Mesothelial cell of epicardium (in vitro differentiated cells): ENCODE measurements around the gene PLCB1. TPM values are rescaled to one million over a fixed set of nuclear protein-coding genes. Genes with fewer than 3 reads are reported as not detected.

ENCODE experiments used
- DNase-seq, 2 experiments: peaks; one replicate each; pipeline ENCODE4 v3.0.0; 2021; ENCODE audit warnings: low spot score in 2 of 2; ENCODE audit not compliant: unreplicated experiment in 2 of 2
- H3K27ac Mint-ChIP-seq: 2 replicates; pipeline ENCODE4 v1.8.0; 2021; ENCODE audit warnings: mixed read lengths
- H3K27me3 Mint-ChIP-seq: 2 replicates; pipeline ENCODE4 v1.8.0; 2021; ENCODE audit warnings: low read depth, mixed read lengths
- H3K36me3 Mint-ChIP-seq: 2 replicates; pipeline ENCODE4 v1.8.0; 2021; ENCODE audit warnings: mixed read lengths
- H3K4me1 Mint-ChIP-seq: 2 replicates; pipeline ENCODE4 v1.8.0; 2021; ENCODE audit warnings: mixed read lengths
- H3K4me3 Mint-ChIP-seq: 2 replicates; pipeline ENCODE4 v1.8.0; 2021; ENCODE audit warnings: mild to moderate bottlenecking, moderate library complexity, mixed read lengths
- H3K9me3 Mint-ChIP-seq: 2 replicates; pipeline ENCODE4 v1.8.0; 2021; ENCODE audit warnings: mixed read lengths
- CTCF ChIP-seq: fragments of 200-600 bp; sonication (generic); IDR thresholded peaks from one replicate; pipeline ENCODE4 v1.5.0; 2021; ENCODE audit warnings: antibody characterized with exemption; ENCODE audit not compliant: unreplicated experiment
- total RNA-seq: library from RNA; stranded (reverse); gene quantifications from 3 replicates; pipeline ENCODE4 v1.2.1, GENCODE V29; 2021

Gene PLCB1
- total RNA-seq, 1 donor from 2014 or later: 41.5 TPM

- Mint-ChIP-seq H3K4me1 (no peaks in the 10 kb centered on the region), H3K36me3 (no peaks in the 10 kb centered on the region), H3K27me3 (no peaks in the 10 kb centered on the region), H3K27ac (no peak overlapping the region), H3K4me3 (no peak overlapping the region), H3K9me3 (peaks cover 15% of the 10 kb centered on the region)
- DNase-seq: no peak
- TF ChIP-seq CTCF: no peak
Measured at GRCh38 chr20:8912731-8913130, 780.7 kb downstream of the PLCB1 start.

- Mint-ChIP-seq H3K27me3 (peaks cover 3% of the 10 kb centered on the region), H3K9me3 (peaks cover 15% of the 10 kb centered on the region), H3K27ac (no peak overlapping the region), H3K4me3 (no peak overlapping the region), H3K36me3 (no peaks in the 10 kb centered on the region), H3K4me1 (no peaks in the 10 kb centered on the region)
- TF ChIP-seq CTCF: no peak
- DNase-seq: no peak
Measured at GRCh38 chr20:8913456-8913855, 781.4 kb downstream of the PLCB1 start.

GRCh38 chr20:8914421-8914820 lies 782.4 kb downstream of the PLCB1 start:
- Mint-ChIP-seq H3K4me1 (no peaks in the 10 kb centered on the region), H3K27ac (no peak overlapping the region), H3K36me3 (no peaks in the 10 kb centered on the region), H3K27me3 (peaks cover 4% of the 10 kb centered on the region), H3K9me3 (peaks cover 15% of the 10 kb centered on the region), H3K4me3 (no peak overlapping the region)
- no peak for TF ChIP-seq CTCF
- no peak for DNase-seq

- DNase-seq: no peak
- TF ChIP-seq CTCF: no peak
- Mint-ChIP-seq H3K36me3 (no peaks in the 10 kb centered on the region), H3K27ac (no peak overlapping the region), H3K4me1 (no peaks in the 10 kb centered on the region), H3K9me3 (peaks cover 17% of the 10 kb centered on the region), H3K27me3 (peaks cover 4% of the 10 kb centered on the region), H3K4me3 (no peak overlapping the region)
Measured at GRCh38 chr20:8917084-8917483, 785.0 kb downstream of the PLCB1 start.

GRCh38 chr20:8918145-8918544 lies 786.1 kb downstream of the PLCB1 start:
- H3K27ac Mint-ChIP-seq: no peak overlapping the region
- DNase-seq: no peak
- H3K4me1 Mint-ChIP-seq: no peaks in the 10 kb centered on the region
- peaks cover 4% of the 10 kb centered on the region for H3K27me3 Mint-ChIP-seq
- H3K36me3 Mint-ChIP-seq: no peaks in the 10 kb centered on the region
- no peak for TF ChIP-seq CTCF
- H3K9me3 Mint-ChIP-seq: peaks cover 17% of the 10 kb centered on the region
- no peak overlapping the region for H3K4me3 Mint-ChIP-seq

GRCh38 chr20:8924539-8924938 lies 792.5 kb downstream of the PLCB1 start:
- no peaks in the 10 kb centered on the region for H3K4me1 Mint-ChIP-seq
- DNase-seq: no peak
- no peak overlapping the region for H3K4me3 Mint-ChIP-seq
- H3K27ac Mint-ChIP-seq: no peak overlapping the region
- peaks cover 15% of the 10 kb centered on the region for H3K9me3 Mint-ChIP-seq
- H3K27me3 Mint-ChIP-seq: no peaks in the 10 kb centered on the region
- TF ChIP-seq CTCF: no peak
- no peaks in the 10 kb centered on the region for H3K36me3 Mint-ChIP-seq
